HG03196 (cell line): ENCODE data around the gene SLC28A1.

Experiments used
- ATAC-seq: cut with Tn5 transposase; IDR thresholded peaks from one replicate; pipeline ENCODE4 v1.9.1; 2021; ENCODE audit not compliant: unreplicated experiment

SLC28A1 gene

GRCh38 chr15:84990507-84990906, 106.0 kb downstream of the SLC28A1 start:
- ATAC-seq: no peak

GRCh38 chr15:84991014-84991712, 106.7 kb downstream of the SLC28A1 start:
- ATAC-seq: no peak

GRCh38 chr15:84992157-84992944, 107.9 kb downstream of the SLC28A1 start:
- no peak for ATAC-seq
